Tibial nerve (tissue), 4 donors: ENCODE measurements around the gene FAM162B. TPM values are rescaled to one million over a fixed set of nuclear protein-coding genes. Genes with fewer than 3 reads are reported as not detected.
"Not testable (repeated sequence)": the region's sequence is repeated elsewhere in the genome, so short reads cannot be mapped to it uniquely, and the experiment has no call there.

ENCODE experiments used
- DNase-seq, 2 donors: peaks; one replicate each; pipeline ENCODE4 v3.0.0-alpha.2; 2019; ENCODE audit warnings: low spot score in 2 of 2
- H3K27ac ChIP-seq, 4 donors: fragments of 200-600 bp; sonication (generic) in 3 of 4; one replicate each; pipeline ENCODE4 v1.5.1; 2017 to 2019; ENCODE audit warnings: mild to moderate bottlenecking in 1 of 4
- H3K27me3 ChIP-seq, 2 donors: fragments of 200-600 bp; sonication (generic) in 1 of 2; one replicate each; pipeline versions ENCODE4 v1.5.1 to v1.6.0; 2017 to 2019
- H3K36me3 ChIP-seq, 3 donors: fragments of 200-600 bp; sonication (generic); one replicate each; pipeline ENCODE4 v1.5.1; 2018 to 2019
- H3K4me1 ChIP-seq, 4 donors: fragments of 200-600 bp; sonication (generic) in 3 of 4; one replicate each; pipeline ENCODE4 v1.5.1; 2017 to 2019
- H3K4me3 ChIP-seq, 4 donors: fragments of 200-600 bp; sonication (generic) in 3 of 4; one replicate each; pipeline ENCODE4 v1.5.1; 2017 to 2019; ENCODE audit warnings: mild to moderate bottlenecking in 1 of 4, moderate library complexity in 1 of 4
- H3K9me3 ChIP-seq, 4 donors: fragments of 200-600 bp; sonication (generic) in 3 of 4; one replicate each; pipeline ENCODE4 v1.5.1; 2017 to 2019
- CTCF ChIP-seq, 5 experiments: fragments of 200-600 bp in 3 of 5; fragments of 450-650 bp in 2 of 5; sonication (generic) in 3 of 5; IDR thresholded peaks; one replicate each; pipeline ENCODE4 v1.5.1; 2016 to 2019; ENCODE audit warnings: antibody characterized with exemption in 5 of 5, mild to moderate bottlenecking in 3 of 5, moderate library complexity in 2 of 5
- EP300 ChIP-seq, 2 donors: sonication (generic); formaldehyde crosslinking; IDR thresholded peaks; one replicate each; pipeline ENCODE4 v1.6.1; 2017; ENCODE audit warnings: antibody characterized with exemption in 2 of 2, mild to moderate bottlenecking in 1 of 2
- POLR2A ChIP-seq, 2 donors: fragments of 450-650 bp; IDR thresholded peaks; one replicate each; pipeline ENCODE4 v1.6.1; 2017; ENCODE audit warnings: antibody characterized with exemption in 2 of 2, mild to moderate bottlenecking in 2 of 2, moderate library complexity in 2 of 2
- WGBS, 2 donors: methylation state at CpG; one replicate each; pipeline ENCODE4 v1.1.5; 2018; 5-methylcytosine and 5-hydroxymethylcytosine counted together
- total RNA-seq, 4 donors: library from RNA; depleted of rRNA; stranded (reverse); fragments of >200 nt; gene quantifications; one replicate each; pipeline ENCODE4 v1.1.0, GENCODE V29; 2016

Gene FAM162B
- total RNA-seq, 4 donors from 2014 or later, result 6.7 to 26.7 (median 14.3) TPM

GRCh38 chr6:116762235-116762634, 3.3 kb downstream of the FAM162B start:
- H3K9me3 ChIP-seq, result no peaks in the 10 kb centered on the region
- H3K4me3 ChIP-seq, result no peak overlapping the region
- no peak overlapping the region for H3K27ac ChIP-seq
- H3K4me1 ChIP-seq, result peaks cover 0 to 30% (median 0%) of the 10 kb centered on the region in 4 donors
- H3K27me3 ChIP-seq, result peaks cover 0 to 22% of the 10 kb centered on the region in 2 donors
- H3K36me3 ChIP-seq, result no peaks in the 10 kb centered on the region
- TF ChIP-seq EP300 (IDR thresholded peaks at IDR 0.05) (no peak), CTCF (IDR thresholded peaks at IDR 0.05) (no peak), POLR2A (IDR thresholded peaks at IDR 0.05) (no peak)
- WGBS, 2 donors, result 50 to 56% methylated on average over 1 of the region's 1 CpG
- no peak for DNase-seq

GRCh38 chr6:116761779-116762178, 3.7 kb downstream of the FAM162B start:
- H3K27me3 ChIP-seq, result peaks cover 0 to 22% of the 10 kb centered on the region in 2 donors
- WGBS, 2 donors, result 57 to 61% methylated on average over 4 of the region's 4 CpGs
- peaks cover 0 to 27% (median 0%) of the 10 kb centered on the region in 4 donors for H3K4me1 ChIP-seq
- H3K9me3 ChIP-seq, result no peaks in the 10 kb centered on the region
- no peak for DNase-seq
- no peaks in the 10 kb centered on the region for H3K36me3 ChIP-seq
- TF ChIP-seq EP300 (IDR thresholded peaks at IDR 0.05) (no peak), POLR2A (IDR thresholded peaks at IDR 0.05) (no peak), CTCF (IDR thresholded peaks at IDR 0.05) (no peak)
- H3K4me3 ChIP-seq, result no peak overlapping the region
- H3K27ac ChIP-seq, result no peak overlapping the region

- no peak for DNase-seq
- Histone ChIP-seq H3K27me3 (no peaks in the 10 kb centered on the region), H3K9me3 (peaks cover 0 to 26% (median 7%) of the 10 kb centered on the region in 4 donors), H3K4me1 (no peaks in the 10 kb centered on the region), H3K4me3 (no peak overlapping the region), H3K36me3 (no peaks in the 10 kb centered on the region), H3K27ac (no peak overlapping the region)
- TF ChIP-seq EP300 (IDR thresholded peaks at IDR 0.05), result no peak
- TF ChIP-seq CTCF (IDR thresholded peaks at IDR 0.05), result no peak
- no peak for TF ChIP-seq POLR2A (IDR thresholded peaks at IDR 0.05)
- WGBS, 2 donors, result 84 to 91% methylated on average over 5 of the region's 5 CpGs
Observed at GRCh38 chr6:116745176-116745575, 20.3 kb downstream of the FAM162B start.

- H3K4me3 ChIP-seq, result no peak overlapping the region
- H3K27ac ChIP-seq, result no peak overlapping the region
- TF ChIP-seq CTCF (IDR thresholded peaks at IDR 0.05), result no peak
- no peak for TF ChIP-seq POLR2A (IDR thresholded peaks at IDR 0.05)
- no peak for TF ChIP-seq EP300 (IDR thresholded peaks at IDR 0.05)
- no peaks in the 10 kb centered on the region for H3K27me3 ChIP-seq
- H3K4me1 ChIP-seq, result no peaks in the 10 kb centered on the region
- 66 to 79% methylated on average over 1 of the region's 1 CpG for WGBS, 2 donors
- H3K9me3 ChIP-seq, result peaks cover 0 to 38% (median 10%) of the 10 kb centered on the region in 4 donors
- H3K36me3 ChIP-seq, result peaks cover 0 to 10% (median 0%) of the 10 kb centered on the region in 3 donors
- DNase-seq, result no peak
Observed at GRCh38 chr6:116741571-116741970, 23.9 kb downstream of the FAM162B start.

GRCh38 chr6:116740486-116740885, 25.0 kb downstream of the FAM162B start:
- H3K27me3 ChIP-seq, H3K4me1 ChIP-seq, H3K27ac ChIP-seq, DNase-seq, H3K4me3 ChIP-seq: not testable (repeated sequence)
- H3K9me3 ChIP-seq, result peaks cover 0 to 39% (median 8%) of the 10 kb centered on the region in 4 donors
- 91 to 98% methylated on average over 3 of the region's 3 CpGs for WGBS, 2 donors
- H3K36me3 ChIP-seq, result peaks cover 0 to 20% (median 0%) of the 10 kb centered on the region in 3 donors

- Histone ChIP-seq H3K27ac (no peak overlapping the region), H3K9me3 (peaks cover 0 to 27% (median 6%) of the 10 kb centered on the region in 4 donors), H3K27me3 (no peaks in the 10 kb centered on the region), H3K4me1 (no peaks in the 10 kb centered on the region), H3K4me3 (no peak overlapping the region), H3K36me3 (peaks cover 0 to 53% (median 0%) of the 10 kb centered on the region in 3 donors)
- TF ChIP-seq POLR2A (IDR thresholded peaks at IDR 0.05), result no peak
- TF ChIP-seq EP300 (IDR thresholded peaks at IDR 0.05), result no peak
- no peak for TF ChIP-seq CTCF (IDR thresholded peaks at IDR 0.05)
- 96 to 99% methylated on average over 3 of the region's 3 CpGs for WGBS, 2 donors
- DNase-seq, result no peak
Observed at GRCh38 chr6:116737004-116737403, 28.5 kb downstream of the FAM162B start.
